Neural cell (in vitro differentiated cells): Measurements from ENCODE around the gene MRTFA.

ENCODE experiments used
- EP300 ChIP-seq: fragments of 450-650 bp; conservative IDR thresholded peaks from 2 replicates; pipeline ENCODE4 v1.6.1; 2014; ENCODE audit warnings: antibody characterized with exemption, mild to moderate bottlenecking, moderate library complexity; ENCODE audit not compliant: poor library complexity, severe bottlenecking
- EZH2 ChIP-seq: fragments of 200-600, 300-800 bp; shearing (Covaris generic), sonication (generic); IDR thresholded peaks from 2 replicates; pipeline ENCODE4 v1.6.1; 2014; ENCODE audit warnings: antibody characterized with exemption, low read length, borderline replicate concordance, mild to moderate bottlenecking; ENCODE audit not compliant: insufficient read depth, poor library complexity, severe bottlenecking
- MXI1 ChIP-seq: fragments of 450-650 bp; conservative IDR thresholded peaks from 2 replicates; pipeline ENCODE4 v1.6.1; 2014; ENCODE audit warnings: antibody characterized with exemption, mild to moderate bottlenecking; ENCODE audit not compliant: poor library complexity, severe bottlenecking
- POLR2AphosphoS5 ChIP-seq: IDR thresholded peaks from 2 replicates; pipeline ENCODE4 v1.6.1; 2012
- RAD21 ChIP-seq: fragments of 450-650 bp; conservative IDR thresholded peaks from 2 replicates; pipeline ENCODE4 v1.6.1; 2014; ENCODE audit warnings: antibody characterized with exemption, mild to moderate bottlenecking, moderate library complexity
- TAF1 ChIP-seq: IDR thresholded peaks from 2 replicates; pipeline ENCODE4 v1.6.1; 2012; ENCODE audit warnings: low read depth
- TF ChIP-seq, protein P1 (sequence below): IDR thresholded peaks from 2 replicates; pipeline ENCODE4 v1.6.1; 2012; ENCODE audit warnings: borderline replicate concordance
- TF ChIP-seq, protein P2 (sequence below): fragments of 450-650 bp; IDR thresholded peaks from 2 replicates; pipeline ENCODE4 v1.5.1; 2014; ENCODE audit warnings: antibody characterized with exemption, mild to moderate bottlenecking, moderate library complexity; ENCODE audit not compliant: poor library complexity, severe bottlenecking

DNA sequence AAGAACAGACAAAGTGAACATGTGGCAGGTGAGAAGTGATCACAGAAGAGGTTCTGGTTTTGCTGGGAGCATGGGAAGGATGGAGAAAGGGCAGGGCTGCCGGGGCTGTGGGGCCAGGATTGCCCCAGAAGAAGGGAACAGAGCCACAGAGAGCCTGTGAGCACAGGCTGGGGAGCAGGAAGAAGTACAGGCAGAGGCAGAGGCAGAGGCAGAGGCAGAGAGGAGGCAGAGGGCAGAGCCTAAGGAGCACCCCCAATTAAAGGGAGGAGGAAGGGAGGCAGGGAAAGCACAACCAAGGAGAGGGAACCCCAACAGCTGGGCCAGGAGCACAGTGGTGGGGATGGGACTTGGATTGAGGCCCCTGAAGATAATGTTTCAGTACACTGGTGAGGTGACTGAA, 214.6 kb downstream of the MRTFA start:
- TF ChIP-seq EZH2 = no peak
- TF ChIP-seq, protein P1, sequence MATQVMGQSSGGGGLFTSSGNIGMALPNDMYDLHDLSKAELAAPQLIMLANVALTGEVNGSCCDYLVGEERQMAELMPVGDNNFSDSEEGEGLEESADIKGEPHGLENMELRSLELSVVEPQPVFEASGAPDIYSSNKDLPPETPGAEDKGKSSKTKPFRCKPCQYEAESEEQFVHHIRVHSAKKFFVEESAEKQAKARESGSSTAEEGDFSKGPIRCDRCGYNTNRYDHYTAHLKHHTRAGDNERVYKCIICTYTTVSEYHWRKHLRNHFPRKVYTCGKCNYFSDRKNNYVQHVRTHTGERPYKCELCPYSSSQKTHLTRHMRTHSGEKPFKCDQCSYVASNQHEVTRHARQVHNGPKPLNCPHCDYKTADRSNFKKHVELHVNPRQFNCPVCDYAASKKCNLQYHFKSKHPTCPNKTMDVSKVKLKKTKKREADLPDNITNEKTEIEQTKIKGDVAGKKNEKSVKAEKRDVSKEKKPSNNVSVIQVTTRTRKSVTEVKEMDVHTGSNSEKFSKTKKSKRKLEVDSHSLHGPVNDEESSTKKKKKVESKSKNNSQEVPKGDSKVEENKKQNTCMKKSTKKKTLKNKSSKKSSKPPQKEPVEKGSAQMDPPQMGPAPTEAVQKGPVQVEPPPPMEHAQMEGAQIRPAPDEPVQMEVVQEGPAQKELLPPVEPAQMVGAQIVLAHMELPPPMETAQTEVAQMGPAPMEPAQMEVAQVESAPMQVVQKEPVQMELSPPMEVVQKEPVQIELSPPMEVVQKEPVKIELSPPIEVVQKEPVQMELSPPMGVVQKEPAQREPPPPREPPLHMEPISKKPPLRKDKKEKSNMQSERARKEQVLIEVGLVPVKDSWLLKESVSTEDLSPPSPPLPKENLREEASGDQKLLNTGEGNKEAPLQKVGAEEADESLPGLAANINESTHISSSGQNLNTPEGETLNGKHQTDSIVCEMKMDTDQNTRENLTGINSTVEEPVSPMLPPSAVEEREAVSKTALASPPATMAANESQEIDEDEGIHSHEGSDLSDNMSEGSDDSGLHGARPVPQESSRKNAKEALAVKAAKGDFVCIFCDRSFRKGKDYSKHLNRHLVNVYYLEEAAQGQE = no peak
- TF ChIP-seq, protein P2, sequence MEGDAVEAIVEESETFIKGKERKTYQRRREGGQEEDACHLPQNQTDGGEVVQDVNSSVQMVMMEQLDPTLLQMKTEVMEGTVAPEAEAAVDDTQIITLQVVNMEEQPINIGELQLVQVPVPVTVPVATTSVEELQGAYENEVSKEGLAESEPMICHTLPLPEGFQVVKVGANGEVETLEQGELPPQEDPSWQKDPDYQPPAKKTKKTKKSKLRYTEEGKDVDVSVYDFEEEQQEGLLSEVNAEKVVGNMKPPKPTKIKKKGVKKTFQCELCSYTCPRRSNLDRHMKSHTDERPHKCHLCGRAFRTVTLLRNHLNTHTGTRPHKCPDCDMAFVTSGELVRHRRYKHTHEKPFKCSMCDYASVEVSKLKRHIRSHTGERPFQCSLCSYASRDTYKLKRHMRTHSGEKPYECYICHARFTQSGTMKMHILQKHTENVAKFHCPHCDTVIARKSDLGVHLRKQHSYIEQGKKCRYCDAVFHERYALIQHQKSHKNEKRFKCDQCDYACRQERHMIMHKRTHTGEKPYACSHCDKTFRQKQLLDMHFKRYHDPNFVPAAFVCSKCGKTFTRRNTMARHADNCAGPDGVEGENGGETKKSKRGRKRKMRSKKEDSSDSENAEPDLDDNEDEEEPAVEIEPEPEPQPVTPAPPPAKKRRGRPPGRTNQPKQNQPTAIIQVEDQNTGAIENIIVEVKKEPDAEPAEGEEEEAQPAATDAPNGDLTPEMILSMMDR = no peak
- no peak for TF ChIP-seq POLR2AphosphoS5
- TF ChIP-seq RAD21 = no peak
- TF ChIP-seq TAF1 = no peak
- no peak for TF ChIP-seq MXI1
- TF ChIP-seq EP300 = no peak
